Daoy (cell line): Measurements from ENCODE around the gene CBX2. TPM values are rescaled to one million over a fixed set of nuclear protein-coding genes. Genes with fewer than 3 reads are reported as not detected.

ENCODE experiments used
- DNase-seq: peaks from one replicate; pipeline ENCODE4 v3.0.0-alpha.2; 2015; ENCODE audit warnings: low read depth
- total RNA-seq: library from RNA; depleted of rRNA; stranded (reverse); fragments of >200 nt; shearing (Covaris generic); gene quantifications from 2 replicates; pipeline ENCODE4 v1.2.3, GENCODE V29; 2014; rRNA removed

CBX2 gene
- total RNA-seq, 1 experiment from 2014 or later: 18.3 TPM

DNA sequence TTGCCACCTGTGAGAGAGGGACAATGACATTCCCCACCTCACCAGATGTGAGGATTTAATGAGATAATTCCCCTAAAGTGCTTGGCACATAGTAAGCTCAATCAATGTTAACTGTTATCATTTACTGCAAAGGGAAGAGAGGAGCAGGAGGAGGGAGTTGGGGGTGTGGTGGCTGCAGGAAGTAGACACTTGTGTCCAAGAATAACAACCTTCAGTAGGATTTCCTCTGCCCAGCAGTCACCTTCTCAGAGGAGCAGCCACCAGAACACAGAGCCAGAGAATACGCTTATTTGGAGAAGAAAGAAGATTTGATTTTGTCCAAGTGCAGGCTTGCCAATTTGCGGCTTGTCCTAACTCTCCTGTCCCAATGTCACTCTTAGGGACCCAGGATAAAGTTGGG, 51.1 kb downstream of the CBX2 start:
- DNase-seq: no peak

DNA sequence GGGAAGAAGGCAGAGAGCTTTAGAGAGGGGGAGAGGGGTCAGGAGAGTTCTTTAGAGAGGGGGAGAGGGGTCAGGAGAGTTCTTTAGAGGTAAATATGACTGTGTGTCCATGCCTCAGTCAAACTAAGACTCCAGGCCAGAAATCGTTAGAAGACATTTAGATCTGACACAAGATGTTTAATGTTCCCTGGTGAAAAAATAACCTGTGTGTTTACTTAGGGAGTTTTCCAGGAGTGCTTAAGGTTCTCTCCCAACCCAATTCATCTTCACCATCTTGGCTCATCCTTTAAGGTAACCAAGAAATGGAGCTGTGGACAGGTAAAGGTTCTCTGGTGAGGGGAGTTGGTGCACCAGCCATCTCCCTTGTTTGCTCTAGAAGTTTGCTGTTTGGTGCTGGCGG, 51.5 kb downstream of the CBX2 start:
- DNase-seq: no peak

DNA sequence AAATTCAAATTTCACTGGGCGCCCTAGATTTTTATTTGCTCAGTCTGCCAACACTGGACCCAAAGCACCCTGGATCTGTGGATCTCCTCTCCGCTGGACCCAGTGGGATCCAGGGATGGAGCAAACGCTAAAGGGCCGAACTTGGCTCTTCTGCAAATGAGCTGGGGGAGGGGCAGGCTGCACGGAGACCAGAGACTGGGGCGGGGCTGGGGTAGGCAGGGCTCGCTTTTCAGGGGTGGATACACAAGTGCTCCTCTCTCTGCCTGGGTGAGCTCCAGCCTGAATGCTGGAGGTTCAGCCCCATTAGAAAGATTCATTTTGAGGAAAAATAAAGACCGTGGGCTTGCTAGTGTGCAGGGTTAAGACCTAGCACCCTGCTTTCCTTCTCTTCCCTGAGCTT, 52.4 kb downstream of the CBX2 start:
- no peak for DNase-seq

DNA sequence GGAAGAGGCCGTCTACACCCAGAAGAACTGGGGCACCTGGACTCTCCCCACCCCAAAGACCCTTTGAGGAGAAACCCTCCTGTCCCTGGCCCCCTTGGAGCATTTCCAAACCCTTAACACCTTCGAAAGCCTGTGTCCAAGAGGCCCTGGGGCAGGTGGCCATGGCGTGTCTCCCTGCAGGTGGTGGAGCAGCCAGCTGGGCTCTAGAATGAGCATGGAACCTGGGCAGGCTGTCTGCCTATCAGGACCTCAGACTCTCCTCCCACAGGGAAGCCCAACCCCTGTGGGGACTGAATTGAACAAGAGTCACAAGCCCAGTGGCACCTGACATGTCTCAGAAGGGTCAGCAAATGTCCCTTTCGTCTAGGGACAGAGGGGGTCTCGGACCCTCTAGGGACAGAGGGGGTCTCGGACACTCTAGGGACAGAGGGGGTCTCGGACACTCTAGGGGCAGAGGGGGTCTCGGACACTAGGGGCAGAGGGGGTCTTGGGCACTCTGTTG, 52.9 kb downstream of the CBX2 start:
- no peak for DNase-seq

DNA sequence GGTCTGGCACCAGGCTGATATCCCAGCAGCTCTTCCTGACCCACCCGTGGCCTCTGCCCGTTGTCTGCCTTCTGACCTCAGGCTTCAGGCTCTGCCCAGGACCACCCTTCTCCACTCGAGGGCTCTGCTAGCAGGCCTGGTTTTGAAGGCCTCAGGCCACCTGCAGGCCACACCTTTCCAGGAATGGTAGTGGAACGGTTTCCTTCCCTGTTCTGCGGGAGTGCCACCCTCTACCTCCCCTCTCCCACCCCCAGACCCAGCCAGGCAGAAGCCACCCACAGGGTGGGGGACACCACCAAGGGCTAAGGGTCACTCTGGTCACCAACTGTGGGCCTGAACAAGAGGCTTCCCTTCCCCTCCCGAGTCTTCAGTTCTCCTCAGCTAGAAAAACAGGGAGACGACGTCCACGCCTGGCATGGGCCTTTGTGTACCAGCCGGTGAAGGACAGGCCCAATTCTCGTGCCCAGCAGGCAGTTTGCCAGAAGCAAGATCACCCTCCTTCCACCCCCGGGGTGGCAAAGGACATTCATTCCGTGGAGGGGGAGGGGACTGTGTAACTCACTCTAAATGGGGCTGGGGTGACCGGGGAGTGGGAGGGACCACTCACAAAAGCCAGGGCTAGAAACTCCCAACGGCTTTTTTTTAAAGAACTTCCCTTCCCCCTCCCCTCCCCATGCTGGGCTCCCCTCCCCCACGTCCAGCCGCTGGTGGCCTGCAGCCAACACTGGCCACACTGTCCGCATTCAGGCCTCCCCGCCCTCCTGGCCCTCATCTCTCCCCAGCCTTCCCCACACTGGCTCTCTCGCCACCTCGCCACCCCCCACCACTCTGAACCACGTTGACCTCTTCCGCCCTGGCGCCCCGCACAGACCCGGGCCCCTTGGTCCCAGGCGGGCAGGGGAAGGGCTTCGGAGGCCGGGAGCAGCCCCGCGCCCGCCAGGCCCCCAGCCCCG, 53.6 kb downstream of the CBX2 start:
- no peak for DNase-seq

DNA sequence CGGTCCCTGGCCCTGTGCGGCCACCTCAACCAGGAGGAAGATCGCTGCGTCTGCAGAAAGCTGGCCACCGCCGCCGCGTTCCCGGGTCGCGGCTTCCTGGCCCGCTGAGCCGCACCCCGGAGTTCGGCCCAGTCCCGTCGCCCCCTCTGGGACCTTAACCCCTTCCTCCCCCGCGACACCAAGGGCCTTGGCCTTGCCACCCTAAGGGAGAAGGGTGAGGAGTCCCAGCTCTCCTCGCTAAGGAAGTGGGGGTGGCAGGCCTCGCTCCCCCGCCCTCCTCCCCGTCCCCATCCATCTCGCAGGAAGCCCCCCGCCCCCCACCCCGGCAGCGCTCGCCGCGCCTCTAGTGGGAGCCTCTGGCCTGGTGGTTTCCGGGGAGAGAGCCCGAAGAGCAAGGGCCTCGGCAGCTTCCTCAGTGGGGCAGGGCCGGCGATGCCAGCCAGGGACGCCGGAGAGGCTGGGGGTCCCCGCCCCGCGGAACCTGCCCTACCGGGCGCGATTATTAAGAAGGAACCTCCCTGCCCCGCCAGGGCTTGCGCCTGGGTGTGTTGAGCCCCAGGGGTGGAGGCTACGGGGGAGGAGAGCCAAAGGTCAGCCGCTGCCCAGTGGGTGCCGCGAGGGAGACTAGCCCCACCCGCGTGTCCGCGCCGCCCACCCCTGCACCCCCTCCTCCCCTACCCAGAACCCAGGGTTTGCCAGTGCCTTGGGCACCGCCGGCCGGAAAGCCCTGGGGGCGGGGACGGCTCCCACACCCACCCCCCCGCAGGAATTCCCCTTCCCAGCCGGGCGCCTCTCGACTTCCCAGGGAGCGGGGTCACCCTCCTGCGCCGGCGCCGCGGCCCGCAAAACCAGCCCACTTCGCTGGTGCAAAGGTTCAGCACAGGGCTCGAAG, 54.5 kb downstream of the CBX2 start:
- peak; percentile 50 for DNase-seq

DNA sequence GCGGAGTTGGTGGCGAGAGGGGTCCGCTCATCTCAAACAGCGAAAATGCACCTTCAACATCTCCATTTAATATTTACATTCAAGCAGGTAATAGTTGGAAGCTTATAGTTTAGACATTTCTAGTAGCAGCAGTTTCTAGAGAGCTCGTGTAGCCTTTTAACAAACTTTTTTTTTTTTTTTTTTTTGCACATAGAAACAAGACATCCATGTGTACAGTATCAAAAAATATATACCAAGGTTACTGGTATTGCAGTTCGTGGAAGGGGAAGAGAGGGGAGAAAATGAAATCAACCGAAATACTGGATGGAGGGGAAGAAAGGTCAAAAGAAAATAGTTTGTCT, 55.1 kb downstream of the CBX2 start:
- no peak for DNase-seq

DNA sequence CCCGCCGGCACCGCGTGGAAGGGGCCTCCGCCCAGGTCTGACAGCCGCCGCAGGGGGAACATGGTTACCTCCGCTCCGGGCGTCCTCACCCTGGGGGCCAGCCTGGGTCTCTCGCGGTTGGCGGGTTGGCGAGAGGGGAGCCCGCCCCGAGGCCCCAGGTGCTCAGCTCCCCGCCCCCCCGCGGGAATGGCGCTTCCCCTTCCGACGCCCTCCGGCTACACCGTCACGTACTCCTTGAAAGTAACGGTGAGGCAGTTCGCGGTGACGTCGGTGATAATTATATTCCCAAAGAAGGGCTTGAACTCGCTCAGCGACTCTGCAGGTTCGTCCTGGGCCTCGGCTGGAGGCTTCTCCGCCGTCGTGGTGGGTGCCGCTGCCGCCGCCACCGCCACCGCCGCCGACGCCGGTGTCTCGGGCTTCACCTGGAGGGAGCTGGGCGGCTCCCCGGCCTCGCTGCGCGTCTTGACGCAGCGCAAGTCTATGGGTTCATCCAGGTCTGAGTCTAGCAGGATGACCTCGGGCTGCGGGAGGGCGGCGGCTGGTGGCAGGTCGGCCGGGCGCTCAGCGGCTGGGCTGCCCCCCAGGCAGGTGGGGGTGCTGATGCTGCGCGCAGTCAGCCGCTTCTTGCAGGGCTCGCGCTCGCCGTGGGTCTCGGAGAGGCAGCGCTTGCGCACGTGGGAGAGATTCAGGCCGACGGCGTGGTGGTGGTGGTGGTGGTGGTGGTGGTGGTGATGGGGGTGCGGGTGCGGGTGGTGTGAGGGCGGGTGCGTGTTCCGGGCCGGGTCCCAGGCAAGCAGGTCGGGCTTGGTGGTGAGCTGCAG, 56.0 kb downstream of the CBX2 start:
- no peak for DNase-seq

DNA sequence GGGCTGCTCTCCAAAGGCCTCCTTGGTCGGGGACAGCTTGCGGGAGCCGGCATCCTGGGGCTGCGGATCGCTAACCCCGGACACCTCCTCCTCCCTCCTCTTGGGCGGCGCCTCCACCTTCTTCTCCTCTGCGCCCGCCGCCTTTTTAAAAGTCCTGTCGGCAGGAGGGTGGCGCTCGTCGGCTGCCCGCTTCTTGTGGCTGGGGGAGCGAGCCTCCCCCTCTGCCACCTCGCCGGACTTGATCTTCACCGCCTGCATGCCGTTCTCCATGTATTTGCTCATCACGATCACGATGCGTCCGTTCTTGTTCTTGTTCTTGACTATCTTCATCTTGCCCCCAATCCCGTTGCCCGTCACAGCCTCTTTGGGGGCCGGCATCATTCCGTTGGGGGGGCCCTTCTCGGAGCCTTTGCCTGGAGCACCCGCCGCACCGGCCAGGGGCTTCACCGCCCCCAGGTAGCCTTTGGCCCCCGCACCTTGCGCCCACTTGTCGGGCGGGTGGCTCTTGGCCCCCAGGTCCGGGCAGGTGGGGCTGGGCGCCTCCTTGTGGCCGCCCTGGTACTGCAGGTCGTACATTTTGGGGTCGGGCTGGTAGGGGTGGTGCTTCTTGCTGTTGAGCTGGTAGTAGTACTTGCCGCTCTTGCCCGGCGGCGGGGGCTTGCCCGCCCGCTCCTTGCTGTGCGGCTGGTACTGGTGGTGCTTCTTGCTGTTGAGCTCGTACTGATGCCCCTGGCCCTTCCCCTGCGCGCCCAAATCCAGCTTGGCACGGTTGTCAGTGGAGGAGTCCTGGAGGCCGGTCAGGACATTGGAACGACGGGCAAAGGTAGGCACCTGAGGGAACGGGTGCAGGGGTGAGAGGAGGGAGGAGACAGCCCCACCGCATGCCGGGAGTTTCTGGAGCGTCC, 56.9 kb downstream of the CBX2 start:
- DNase-seq: no peak

DNA sequence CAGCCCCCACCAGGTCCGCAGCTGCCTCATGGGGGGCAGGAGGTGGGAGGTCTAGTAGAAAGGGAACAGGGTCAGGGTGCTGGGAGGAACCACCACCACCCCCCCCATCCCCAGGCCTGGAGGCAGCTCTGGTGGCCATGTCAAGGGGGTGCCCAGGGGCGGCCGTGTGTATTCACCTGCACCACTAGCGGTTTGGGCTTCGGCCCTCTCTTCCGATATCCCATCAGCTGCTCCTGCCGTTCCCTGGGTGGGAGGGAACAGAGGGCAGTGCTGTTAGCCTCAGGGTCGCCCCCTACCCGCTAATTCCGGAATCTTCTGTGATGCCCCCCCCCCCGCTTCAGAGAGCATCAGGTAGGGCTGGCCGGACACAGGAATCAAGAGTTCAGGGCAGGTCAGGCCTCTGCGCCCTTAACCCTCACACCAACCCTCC, 57.5 kb downstream of the CBX2 start:
- no peak for DNase-seq

DNA sequence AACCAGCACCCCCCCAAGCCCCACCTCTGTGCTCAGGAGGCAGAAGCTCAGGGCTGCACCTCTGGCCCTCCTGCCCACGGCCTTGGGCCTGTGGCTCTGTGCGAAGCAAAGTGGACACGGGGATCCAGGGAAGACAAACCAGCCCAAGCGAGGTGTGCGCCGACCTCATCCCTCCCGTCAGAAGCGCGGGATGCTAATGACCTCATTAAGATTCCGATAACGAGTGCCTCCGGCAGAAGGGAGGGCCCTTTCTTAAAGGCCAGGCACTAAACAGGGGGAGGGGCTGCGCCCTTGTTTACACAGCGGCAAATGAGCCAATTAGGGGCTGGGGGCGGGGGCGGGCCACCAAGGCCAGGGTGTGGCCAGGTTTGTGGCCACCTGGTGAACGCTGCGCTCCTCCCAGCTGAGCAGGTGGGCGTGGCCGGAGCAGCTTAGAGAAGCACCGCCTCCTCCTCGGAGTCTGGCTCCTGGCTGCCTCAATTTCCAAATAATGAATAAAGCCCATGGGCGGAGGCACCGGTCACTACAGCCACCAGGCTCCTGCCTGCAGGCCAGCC, 58.1 kb downstream of the CBX2 start:
- DNase-seq: no peak

DNA sequence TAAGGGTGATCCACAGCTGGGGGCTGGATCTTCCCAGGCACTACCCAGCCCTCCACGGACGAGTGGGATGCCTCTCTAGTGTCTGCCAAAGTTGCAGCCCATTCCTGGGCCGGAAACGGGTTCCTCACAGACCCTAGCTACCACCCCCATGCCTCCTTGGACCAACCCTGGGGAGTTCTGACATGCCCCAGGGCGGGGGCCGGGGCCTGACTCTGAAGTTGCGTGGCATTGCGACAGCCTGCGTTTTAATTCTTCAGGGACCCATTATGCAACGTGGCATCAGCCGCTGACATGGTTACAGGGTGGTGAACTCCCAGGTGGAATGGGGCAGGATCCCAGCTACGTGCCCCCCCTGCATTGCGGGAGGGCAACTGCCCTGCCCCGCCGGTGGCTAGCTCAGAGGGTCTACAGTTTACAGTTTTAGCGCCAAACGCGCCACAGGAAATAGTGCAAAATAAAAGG, 58.6 kb downstream of the CBX2 start:
- DNase-seq: no peak

DNA sequence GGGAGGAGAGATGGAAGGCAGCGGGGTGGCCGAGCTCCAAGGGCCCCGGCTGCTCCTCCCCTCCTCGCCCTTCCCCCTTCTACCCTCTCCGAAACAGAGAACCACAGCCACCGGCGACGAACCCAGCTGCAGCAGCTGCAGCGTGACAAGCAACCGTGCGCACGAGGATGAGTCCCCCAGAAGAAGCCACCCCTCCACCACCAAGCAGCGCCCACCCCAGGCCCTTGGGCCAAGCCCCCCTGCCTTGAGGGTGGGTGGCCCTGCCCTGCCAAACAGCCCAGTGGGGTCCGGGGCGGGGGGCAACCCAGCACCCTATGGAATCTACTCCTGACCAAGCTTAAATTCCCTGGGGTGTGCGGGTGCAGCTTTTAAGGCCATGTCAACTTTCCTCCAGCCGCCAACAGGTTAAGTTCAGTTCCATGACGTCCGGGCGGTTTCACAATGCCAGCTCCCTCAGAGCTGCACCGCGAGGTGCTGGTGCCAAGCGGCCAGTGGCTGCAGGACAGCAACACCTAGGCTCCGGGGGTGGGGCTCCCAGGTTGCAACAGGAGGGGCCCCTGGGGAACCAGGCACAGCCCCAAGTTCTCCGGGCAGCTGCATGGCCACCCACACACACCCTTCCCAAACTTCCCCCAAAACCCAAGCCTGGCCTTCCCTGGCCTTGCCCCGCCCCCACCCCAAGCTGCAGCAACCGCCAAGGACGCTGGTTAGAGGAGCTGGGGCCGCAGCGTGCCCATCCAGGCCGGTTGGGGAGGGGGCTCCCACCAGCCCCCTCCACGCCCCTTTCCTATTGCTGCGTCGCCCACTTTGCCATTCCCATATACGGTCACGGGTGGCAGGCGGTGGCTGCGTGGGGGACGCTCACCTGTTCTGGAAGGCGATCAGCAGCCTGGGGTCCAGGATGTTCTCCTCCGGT, 59.3 kb downstream of the CBX2 start:
- peak; percentile 13 for DNase-seq

Other genes starting within 250 kb of the CBX2 start
- not detected in 2 replicates for gene RBFOX3, start 167.1 kb upstream of the CBX2 start, total RNA-seq
- gene ENPP7, start 47.2 kb upstream of the CBX2 start, total RNA-seq: not detected in 2 replicates
- gene CBX8, start 18.9 kb downstream of the CBX2 start, total RNA-seq: 4.5 and 4.9 TPM in 2 replicates
- 16.7 and 16.8 TPM in 2 replicates for gene CBX4, start 61.3 kb downstream of the CBX2 start, total RNA-seq